GM18951 (cell line): Measurements from ENCODE around the gene OR2A5.
"Not testable (repeated sequence)": the region's sequence is repeated elsewhere in the genome, so short reads cannot be mapped to it uniquely, and the experiment has no call there.

Source experiments
- POLR2A ChIP-seq: IDR thresholded peaks from 4 replicates; pipeline ENCODE4 v1.6.1; 2011; ENCODE audit warnings: mild to moderate bottlenecking; ENCODE audit not compliant: insufficient read length, insufficient read depth; ENCODE audit errors: extremely low read depth
- in situ Hi-C: fragments of 300-500 bp; cut with MboI; formaldehyde crosslinking; loops from one replicate; pipeline ENCODE4 v1.12.0; 2022; ENCODE audit warnings: low sequenced_read_pairs, mixed read lengths, inconsistent platforms; ENCODE audit not compliant: unreplicated experiment

The OR2A5 gene, protein sequence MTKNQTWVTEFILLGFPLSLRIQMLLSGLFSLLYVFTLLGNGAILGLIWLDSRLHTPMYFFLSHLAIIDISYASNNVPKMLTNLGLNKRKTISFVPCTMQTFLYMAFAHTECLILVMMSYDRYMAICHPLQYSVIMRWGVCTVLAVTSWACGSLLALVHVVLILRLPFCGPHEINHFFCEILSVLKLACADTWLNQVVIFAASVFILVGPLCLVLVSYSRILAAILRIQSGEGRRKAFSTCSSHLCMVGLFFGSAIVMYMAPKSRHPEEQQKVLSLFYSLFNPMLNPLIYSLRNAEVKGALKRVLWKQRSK

DNA sequence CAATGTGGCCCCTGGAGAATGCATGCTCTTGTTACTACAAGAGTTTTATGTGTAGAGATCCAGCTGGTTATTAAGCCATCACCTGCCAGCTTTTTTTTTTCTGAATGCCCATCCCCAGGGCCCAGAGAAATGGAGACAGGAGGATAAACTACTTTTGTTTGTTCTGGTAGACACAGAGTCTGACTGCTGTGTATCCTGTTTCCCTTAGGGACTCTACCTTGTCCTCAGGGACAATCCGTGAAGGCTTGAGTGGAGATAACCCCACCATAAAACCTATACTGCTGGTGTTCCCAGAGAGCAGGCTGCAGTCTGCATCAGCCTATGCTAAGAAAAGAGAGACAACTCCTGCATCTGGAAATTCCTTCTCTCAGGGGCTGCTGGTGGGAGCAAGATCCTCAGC, at the start of gene OR2A5:
Gene OR2A5 (plus strand): TSS at position 301 of the 400 bp plus-strand sequence. CDS start 1,454 bp downstream, outside the sequence.
- TF ChIP-seq POLR2A, result no peak
- in situ Hi-C loops, result no loop called here

DNA sequence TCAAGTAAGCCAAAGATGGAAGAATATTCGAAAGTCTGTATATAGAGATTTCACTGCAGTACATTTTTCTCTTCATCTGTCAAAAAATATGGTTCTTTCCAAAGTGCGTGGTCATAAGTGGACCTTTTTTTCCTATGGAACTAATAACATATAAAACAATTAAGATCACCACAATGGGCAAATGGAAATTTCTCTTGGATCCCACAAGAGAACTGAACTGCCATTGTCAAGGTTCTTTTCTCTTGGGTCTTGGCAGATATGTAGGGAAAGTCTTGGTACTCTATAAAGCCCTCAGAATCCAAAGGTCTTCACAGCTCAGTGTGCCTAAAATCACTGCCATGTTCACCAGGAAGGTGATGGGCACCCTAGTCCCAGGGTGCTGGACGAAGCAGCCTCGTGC, 48.7 kb upstream of the OR2A5 start, which contains the start of gene OR6B1:
Gene OR6B1 (plus strand): TSS at position 301 of the 400 bp plus-strand sequence. CDS start 3,677 bp downstream, outside the sequence.
- in situ Hi-C loops, result no loop called here

DNA sequence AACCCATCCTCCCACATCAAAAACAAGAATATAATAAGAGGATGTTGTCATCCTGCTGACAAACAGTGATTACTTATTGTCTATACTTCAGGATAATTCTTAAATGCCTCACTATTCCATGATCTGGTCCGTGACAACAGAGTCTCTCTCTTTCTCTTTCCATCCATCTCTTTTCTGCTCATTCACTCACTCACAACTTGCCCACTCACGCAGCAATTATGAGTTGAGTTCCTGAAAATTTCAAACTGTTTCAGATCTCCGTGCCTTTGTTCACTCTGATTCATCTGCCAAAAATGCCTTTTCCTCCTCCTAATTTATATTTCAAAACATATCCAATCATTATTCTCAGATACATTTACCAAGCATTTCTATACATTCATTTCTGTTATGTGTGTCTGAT, 47.2 kb upstream of the OR2A5 start:
- TF ChIP-seq POLR2A, result no peak
- in situ Hi-C loops, result no loop called here

More for the DNA sequence above, 48.7 kb upstream of the OR2A5 start, which contains the start of gene OR6B1:
- TF ChIP-seq POLR2A, result no peak

DNA sequence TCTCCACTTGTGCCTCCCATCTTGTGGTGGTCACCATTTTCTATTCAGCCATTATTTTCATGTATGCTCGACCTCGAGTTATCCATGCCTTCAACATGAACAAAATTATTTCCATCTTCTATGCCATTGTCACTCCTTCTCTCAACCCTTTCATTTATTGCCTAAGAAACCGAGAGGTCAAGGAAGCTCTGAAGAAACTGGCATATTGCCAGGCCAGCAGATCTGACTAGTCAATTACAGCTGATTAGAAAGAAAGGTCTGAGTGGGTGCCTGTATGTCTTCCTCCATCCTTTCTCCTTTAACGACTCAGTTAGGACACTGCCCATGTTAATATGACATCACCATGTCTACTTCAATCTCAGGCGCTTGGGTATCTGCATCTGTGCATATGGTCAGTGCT, 44.0 kb upstream of the OR2A5 start:
- in situ Hi-C loops, result no loop called here
- no peak for TF ChIP-seq POLR2A

DNA sequence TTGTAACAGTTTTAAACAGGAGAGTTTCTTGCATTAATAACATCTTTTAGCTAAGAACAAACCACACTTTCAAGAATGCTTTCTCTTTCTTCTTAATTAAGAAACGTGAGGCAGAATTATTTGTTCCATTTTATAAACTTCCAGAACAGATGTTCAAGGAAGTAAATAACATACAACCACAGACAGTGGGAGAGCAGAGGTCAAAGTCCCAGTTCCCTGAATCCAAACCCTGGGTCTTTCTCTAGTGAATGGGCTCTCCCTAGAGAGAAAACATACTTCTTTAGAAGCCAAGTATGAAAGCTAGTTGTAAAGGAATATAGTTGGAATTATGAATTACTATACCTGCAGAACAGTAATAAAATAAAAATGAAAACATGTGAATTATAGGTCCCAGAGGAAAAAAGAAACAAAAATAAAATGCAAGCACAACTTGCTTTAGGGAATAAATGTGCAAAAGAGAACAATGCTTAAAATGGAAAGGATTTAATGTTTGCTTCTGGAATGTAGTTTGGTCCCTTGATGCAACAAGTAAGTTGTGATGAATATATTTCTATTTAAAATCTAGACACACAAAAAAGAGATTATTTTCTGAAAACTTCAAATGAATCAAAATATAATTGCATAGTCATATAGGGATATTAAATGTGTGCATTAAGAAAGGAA, 42.6 kb upstream of the OR2A5 start:
- in situ Hi-C loops, result no loop called here
- TF ChIP-seq POLR2A, result no peak

DNA sequence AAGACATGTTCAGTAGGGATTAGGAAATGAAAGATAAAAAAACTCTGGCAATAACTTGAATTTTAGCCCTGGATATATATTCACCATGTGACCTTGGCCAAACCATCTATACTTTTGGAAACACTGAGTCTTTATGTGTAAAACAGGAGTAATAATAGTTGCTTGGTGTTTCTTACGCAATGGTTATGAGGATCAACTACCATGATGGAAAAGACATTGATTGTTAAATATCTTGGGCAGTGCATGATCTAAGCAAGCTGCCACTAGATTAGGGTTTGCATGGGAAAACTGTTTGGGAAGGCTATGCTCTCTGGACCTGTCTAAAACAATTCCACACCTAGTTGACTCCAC, 42.1 kb upstream of the OR2A5 start:
- TF ChIP-seq POLR2A, result no peak
- in situ Hi-C loops, result no loop called here

DNA sequence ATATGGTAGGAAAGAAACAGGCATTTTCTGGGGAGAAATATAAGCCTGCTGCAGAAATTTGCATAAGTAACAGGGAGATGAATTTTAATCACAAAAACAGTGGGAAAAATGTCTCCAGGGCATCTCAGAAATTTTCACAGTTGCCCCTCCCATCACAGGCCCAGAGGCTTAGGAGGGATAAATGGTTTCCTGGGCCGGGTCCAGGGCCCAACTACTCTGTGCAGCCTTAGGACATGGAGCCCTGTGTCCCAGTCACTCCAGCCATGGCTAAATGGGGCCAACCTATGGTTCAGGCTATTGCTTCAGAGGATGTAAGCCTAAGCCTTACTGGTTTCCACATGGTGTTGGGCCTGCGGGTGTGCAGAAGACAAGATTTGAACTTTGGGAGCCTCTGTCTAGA, 39.4 kb upstream of the OR2A5 start:
- in situ Hi-C loops, result no loop called here
- no peak for TF ChIP-seq POLR2A

DNA sequence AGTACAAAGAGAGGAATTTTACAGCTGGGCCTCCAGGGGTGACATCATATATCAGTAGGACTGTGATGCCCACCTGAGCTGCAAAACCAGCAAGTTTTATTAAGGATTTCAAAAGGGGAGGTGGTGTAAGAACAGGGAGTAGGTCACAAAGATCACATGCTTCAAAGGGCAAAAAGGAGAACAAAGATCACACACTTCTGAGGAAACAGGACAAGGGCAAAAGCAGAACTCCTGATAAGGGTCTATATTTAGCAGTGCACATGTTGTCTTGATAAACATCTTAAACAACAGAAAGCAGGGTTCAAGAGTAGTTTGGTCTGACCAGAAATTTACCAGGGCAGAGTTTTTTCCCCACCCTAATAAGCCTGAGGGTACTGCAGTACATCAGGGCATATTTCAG, 38.7 kb upstream of the OR2A5 start:
- in situ Hi-C loops, result not testable (repeated sequence)

DNA sequence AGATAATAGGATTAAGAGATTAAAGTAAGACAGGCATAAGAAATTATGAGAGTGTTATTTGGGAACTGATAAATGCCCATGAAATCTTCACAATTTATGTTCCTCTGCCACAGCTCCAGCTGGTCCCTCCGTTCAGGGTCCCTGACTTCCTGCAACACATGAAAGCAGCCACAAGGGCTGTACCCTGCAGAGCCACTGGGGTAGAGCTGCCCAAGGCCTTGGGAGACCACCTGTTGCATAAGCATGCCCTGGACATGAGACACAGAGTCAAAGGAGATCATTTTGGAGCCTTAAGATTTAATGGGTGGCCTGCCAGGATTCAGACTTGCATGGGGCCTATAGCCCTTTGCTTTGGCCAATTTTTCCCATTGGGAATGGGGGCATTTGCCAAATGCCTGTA, 37.9 kb upstream of the OR2A5 start:
- in situ Hi-C loops, result not testable (repeated sequence)

DNA sequence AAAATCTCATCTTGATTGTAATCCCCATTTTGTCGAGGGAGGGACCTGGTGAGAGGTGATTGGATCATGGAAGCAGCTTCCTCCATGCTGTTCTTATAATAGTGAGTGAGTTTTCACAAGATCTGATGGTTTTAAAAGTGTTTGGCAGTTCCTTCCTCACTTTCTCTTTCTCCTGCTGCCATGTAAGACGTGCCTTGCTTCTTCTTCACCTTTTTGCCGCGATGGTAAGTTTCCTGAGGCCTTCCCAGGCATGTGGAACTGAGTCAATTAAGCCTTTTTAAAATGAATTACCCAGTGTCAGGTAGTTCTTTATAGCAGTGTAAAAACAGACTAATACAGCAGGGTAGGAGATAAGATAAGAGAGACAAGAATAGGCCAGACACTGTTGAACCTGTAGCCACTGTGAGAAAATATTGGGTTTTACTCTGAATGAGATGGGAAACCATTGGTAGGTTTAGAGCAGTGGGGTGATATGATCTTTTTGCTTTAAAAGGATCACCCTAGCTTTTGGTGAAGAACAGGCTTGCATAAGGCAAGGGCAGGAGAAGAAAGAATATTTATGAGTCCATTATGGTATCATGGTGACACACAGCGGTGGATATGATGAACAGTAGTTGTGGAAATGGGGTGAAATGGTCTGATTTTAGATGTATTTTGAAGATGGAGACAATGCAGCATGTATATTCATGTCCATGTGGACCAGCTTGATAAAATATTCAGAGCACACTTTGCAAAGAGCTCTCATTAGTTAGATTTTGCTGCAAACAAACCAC, 37.1 kb upstream of the OR2A5 start:
- TF ChIP-seq POLR2A, result no peak
- in situ Hi-C loops, result no loop called here

DNA sequence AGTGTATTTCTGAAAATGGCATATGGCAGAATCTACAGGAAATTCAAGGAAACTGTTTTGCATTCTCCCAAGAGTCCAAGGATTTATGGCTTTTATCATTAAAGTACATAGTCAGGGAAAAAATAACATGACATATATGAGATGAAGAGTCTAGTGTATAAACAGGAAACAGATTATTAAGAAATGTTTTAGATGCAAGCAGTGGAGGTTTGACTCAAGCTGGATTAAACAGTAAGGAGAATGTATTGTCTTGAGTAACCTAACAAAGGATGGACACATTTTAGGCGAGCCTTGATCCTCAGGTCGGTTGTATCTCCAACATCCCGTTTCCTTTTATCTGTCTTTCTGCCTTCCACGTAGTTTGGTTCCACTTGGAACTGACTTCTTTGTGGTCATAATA, 30.7 kb upstream of the OR2A5 start:
- in situ Hi-C loops, result no loop called here
- TF ChIP-seq POLR2A, result no peak

DNA sequence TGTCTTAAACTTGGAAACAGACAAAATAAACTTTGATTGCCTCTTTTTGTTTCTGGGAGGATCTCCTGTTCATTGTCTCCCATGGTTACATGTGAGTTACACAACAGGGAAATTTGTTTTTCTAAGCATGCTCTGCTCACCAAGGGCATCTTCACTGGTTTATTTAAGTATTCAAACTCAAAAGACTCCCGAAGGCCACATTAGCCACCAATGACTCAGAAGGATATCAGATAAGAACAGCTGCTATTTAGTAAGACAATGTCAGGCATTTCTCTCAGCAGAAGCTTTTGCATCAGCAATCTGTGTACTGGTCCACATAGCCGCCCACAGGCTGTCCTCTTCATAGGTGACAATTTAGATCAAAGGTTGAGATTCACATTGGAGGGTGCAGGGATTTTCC, 29.3 kb upstream of the OR2A5 start:
- no peak for TF ChIP-seq POLR2A
- in situ Hi-C loops, result no loop called here

DNA sequence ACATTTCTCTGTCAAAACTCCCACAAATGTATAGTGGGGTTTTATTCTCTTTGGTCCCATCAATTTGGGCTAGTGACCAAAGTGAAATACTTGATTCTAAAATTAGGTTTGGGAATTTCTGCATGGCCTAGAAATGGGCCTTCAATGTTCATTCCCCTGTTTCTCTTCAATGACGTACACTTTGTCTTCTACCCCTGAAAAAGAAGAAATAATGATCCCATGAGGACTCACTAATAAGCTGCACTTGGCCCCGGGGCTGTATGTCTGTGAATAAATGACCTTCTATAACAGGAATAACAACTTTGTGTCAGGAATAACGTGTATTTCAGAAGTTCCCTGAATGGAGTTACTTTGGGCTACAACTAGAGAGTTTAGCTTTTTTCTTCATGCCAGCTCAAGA, 28.4 kb upstream of the OR2A5 start:
- in situ Hi-C loops, result no loop called here

DNA sequence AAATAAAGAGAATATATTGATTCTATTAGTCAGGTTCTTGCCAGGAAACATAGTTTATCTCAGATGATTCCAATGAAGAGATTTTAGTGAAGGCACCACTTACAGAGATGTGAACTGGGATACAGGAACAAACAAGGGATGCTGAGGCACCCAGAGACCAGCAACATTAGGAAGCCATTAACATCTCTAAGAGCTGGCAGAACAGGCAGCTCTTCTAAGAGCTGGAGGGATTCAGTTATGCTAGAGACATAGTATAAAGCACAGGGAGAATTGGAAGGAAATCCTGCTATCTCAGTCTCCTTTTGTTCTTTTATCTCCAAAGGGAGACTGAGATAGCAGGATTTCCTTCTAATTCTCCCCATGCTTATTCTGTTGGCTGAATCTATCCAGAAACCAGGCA, 26.6 kb upstream of the OR2A5 start:
- in situ Hi-C loops, result no loop called here
- TF ChIP-seq POLR2A, result no peak

More for the DNA sequence above, 28.4 kb upstream of the OR2A5 start:
- no peak for TF ChIP-seq POLR2A
